K562 (cell line): Measurements from ENCODE around the gene ADGRB2. TPM values are rescaled to one million over a fixed set of nuclear protein-coding genes. Genes with fewer than 3 reads are reported as not detected.

Experiments
- ATAC-seq: fragments of 200-7000 bp; cut with Tn5 transposase; 3 replicates; pipeline ENCODE4 v1.9.1; 2020; ENCODE audit warnings: moderate library complexity
- BruUV-seq: library from RNA; stranded (reverse); fragments of 400-500 nt; replicated peaks from 2 replicates; lab custom pipeline; 2021; lab: Mats Ljungman, UMichigan
- CTCF ChIA-PET: fragments of 300-600 bp; formaldehyde crosslinking; extraction: SDS; loops from one replicate; lab custom pipeline; 2021; ENCODE audit warnings: low intra/inter-chr PET ratio; lab: Yijun Ruan, JAX
- POLR2A ChIA-PET: fragments of 300-600, 350-650 bp; sonication (Branson Sonifier 250); formaldehyde crosslinking; extraction: SDS; loops from one replicate; lab custom pipeline; 2021; ENCODE audit warnings: antibody characterized with exemption, inconsistent platforms; lab: Yijun Ruan, JAX
- DNase-seq, 4 experiments: peaks; one replicate each; pipeline versions ENCODE4 v3.0.0 to v3.0.0-alpha.2; 2011 to 2018; ENCODE audit warnings: low spot score in 3 of 4, mixed read lengths in 3 of 4; ENCODE audit errors: extremely low read depth in 1 of 4
- FAIRE-seq: peaks from 2 replicates; lab custom pipeline; 2011; peaks lifted over from hg19 to GRCh38; lab: Jason Lieb, UNC
- H2AFZ ChIP-seq: 2 replicates; pipeline ENCODE4 v1.6.0; 2011; ENCODE audit warnings: low read depth, low read length, control low read depth, inconsistent platforms
- H3K27ac ChIP-seq: fragments of 200-600 bp; 3 replicates; pipeline ENCODE4 v1.8.0; 2011; ENCODE audit warnings: low read depth, mild to moderate bottlenecking, control low read depth, inconsistent platforms, low read length, moderate library complexity, mixed read lengths; ENCODE audit errors: extremely low read depth
- H3K27me3 ChIP-seq, 2 experiments: fragments of 300-600 bp in 1 of 2; 2 replicates in 1 of 2; 3 replicates in 1 of 2; pipeline versions ENCODE4 v1.6.0 to v1.8.0; 2011; ENCODE audit warnings: inconsistent platforms in 2 of 2, low read length in 2 of 2, mild to moderate bottlenecking in 1 of 2, mixed read lengths in 1 of 2, moderate library complexity in 1 of 2; ENCODE audit not compliant: control insufficient read depth in 2 of 2, insufficient read depth in 2 of 2
- H3K36me3 ChIP-seq: fragments of 300-600 bp; 3 replicates; pipeline ENCODE4 v1.8.0; 2011; ENCODE audit warnings: mild to moderate bottlenecking, low read length, inconsistent platforms; ENCODE audit not compliant: control insufficient read depth, insufficient read depth
- H3K4me1 ChIP-seq, 2 experiments: fragments of 200-600 bp in 1 of 2; replicated peaks in 1 of 2; 2 replicates in 1 of 2; 3 replicates in 1 of 2; pipeline versions ENCODE4 v1.5.1 to v1.8.0; 2011; ENCODE audit warnings: inconsistent platforms in 2 of 2, low read length in 2 of 2, mild to moderate bottlenecking in 1 of 2, mixed read lengths in 1 of 2, moderate library complexity in 1 of 2; ENCODE audit not compliant: control insufficient read depth in 2 of 2, insufficient read depth in 2 of 2
- H3K4me2 ChIP-seq: 2 replicates; pipeline ENCODE4 v1.6.1; 2011; ENCODE audit warnings: low read length, control low read depth, inconsistent platforms, mixed read lengths; ENCODE audit not compliant: insufficient read depth
- H3K4me3 ChIP-seq: fragments of 200-600 bp; sonication (generic), shearing (Covaris generic); 2 replicates; pipeline ENCODE4 v1.5.1; 2016; ENCODE audit warnings: control low read depth, inconsistent platforms
- H3K79me2 ChIP-seq: fragments of 200-600 bp; 3 replicates; pipeline ENCODE4 v1.8.0; 2011; ENCODE audit warnings: low read length, inconsistent platforms; ENCODE audit not compliant: control insufficient read depth, insufficient read depth
- H3K9ac ChIP-seq, 2 experiments: 2 replicates each; pipeline versions ENCODE4 v1.6.0 to v1.6.1; 2011; ENCODE audit warnings: low read depth in 2 of 2, low read length in 2 of 2, control low read depth in 1 of 2, inconsistent platforms in 1 of 2, mild to moderate bottlenecking in 1 of 2, mixed read lengths in 1 of 2; ENCODE audit not compliant: insufficient read depth in 1 of 2
- H3K9me1 ChIP-seq: one replicate; pipeline ENCODE4 v1.6.0; 2011; ENCODE audit warnings: inconsistent platforms, mild to moderate bottlenecking, low read length, moderate library complexity; ENCODE audit not compliant: control insufficient read depth, insufficient read depth
- H3K9me3 ChIP-seq: replicated peaks from 2 replicates; pipeline ENCODE4 v1.5.1; 2011; ENCODE audit warnings: low read depth, low read length, inconsistent platforms; ENCODE audit not compliant: control insufficient read depth, insufficient read depth
- H4K20me1 ChIP-seq: replicated peaks from 2 replicates; pipeline ENCODE4 v1.6.1; 2011; ENCODE audit warnings: low read length, inconsistent platforms, mixed read lengths; ENCODE audit not compliant: control insufficient read depth, insufficient read depth
- MTA2 ChIP-seq: fragments of 450-650 bp; IDR thresholded peaks from 2 replicates; pipeline ENCODE4 v1.6.1; 2016; ENCODE audit warnings: low read depth
- TBL1XR1 ChIP-seq, 2 experiments: IDR thresholded peaks; 2 replicates each; pipeline ENCODE4 v1.6.1; 2012; ENCODE audit warnings: improper control_type of control experiment in 2 of 2, low read length in 2 of 2, mild to moderate bottlenecking in 1 of 2
- whole genome bisulfite sequencing: fragments of 100-300 bp; shearing (Covaris generic); methylation state at CpG from one replicate; pipeline ENCODE4 v1.1.6; 2016; ENCODE audit warnings: low coverage, mixed read lengths; ENCODE audit not compliant: insufficient coverage; ENCODE audit errors: missing lambda C conversion rate; 5-methylcytosine and 5-hydroxymethylcytosine counted together
- in situ Hi-C: fragments of 300-500 bp; cut with MboI; formaldehyde crosslinking; loops from 4 replicates; pipeline ENCODE4 v1.15.0; 2018; ENCODE audit warnings: inconsistent platforms, mixed read lengths
- intact Hi-C: fragments of 100-400 bp; cut with micrococcal nuclease; formaldehyde crosslinking; loops from 2 replicates; pipeline ENCODE4 v1.14.2; 2022
- polyA plus RNA-seq, 8 experiments: library from polyadenylated mRNA; depleted of rRNA in 4 of 8; stranded (reverse) in 5 of 8; unstranded in 3 of 8; fragments of >200 nt; fragmentation: Nextera tagmentation in 2 of 8; fragmentation: Illumina TruSeq in 1 of 8; extraction: Ambion mirVana in 2 of 8; extraction: Trizol in 1 of 8; gene quantifications; 2 replicates each; pipeline versions ENCODE4 v1.2.1 to v1.2.3, GENCODE V29; 2011 to 2014; ENCODE audit warnings: inconsistent platforms in 1 of 8, missing spikeins in 1 of 8
- total RNA-seq, 7 experiments: library from RNA; depleted of rRNA in 6 of 7; stranded (reverse); fragments of >200 nt in 6 of 7; fragmentation: Illumina TruSeq in 2 of 7; extraction: Trizol in 2 of 7; gene quantifications; 2 replicates each; pipeline versions ENCODE4 v1.2.1 to v1.2.3, GENCODE V29; 2011 to 2021; ENCODE audit warnings: low replicate concordance in 1 of 7
- TF ChIP-seq, protein P1 (sequence below): fragments of 450-650 bp; IDR thresholded peaks from 2 replicates; pipeline ENCODE4 v1.6.1; 2016
- TF ChIP-seq, protein P2 (sequence below): fragments of 250-450 bp; sonication (Bioruptor Pico); IDR thresholded peaks from 2 replicates; pipeline ENCODE4 v1.8.0; 2022; ENCODE audit warnings: inconsistent platforms, mild to moderate bottlenecking, moderate library complexity, borderline replicate concordance

ADGRB2 gene
- total and polyA plus RNA-seq, 9 of the 15 experiments (the other 6 are each of a cell fraction or from before 2014, with no cell fraction given) = 0.04 to 0.23 (median 0.20) TPM; not detected in 2

DNA sequence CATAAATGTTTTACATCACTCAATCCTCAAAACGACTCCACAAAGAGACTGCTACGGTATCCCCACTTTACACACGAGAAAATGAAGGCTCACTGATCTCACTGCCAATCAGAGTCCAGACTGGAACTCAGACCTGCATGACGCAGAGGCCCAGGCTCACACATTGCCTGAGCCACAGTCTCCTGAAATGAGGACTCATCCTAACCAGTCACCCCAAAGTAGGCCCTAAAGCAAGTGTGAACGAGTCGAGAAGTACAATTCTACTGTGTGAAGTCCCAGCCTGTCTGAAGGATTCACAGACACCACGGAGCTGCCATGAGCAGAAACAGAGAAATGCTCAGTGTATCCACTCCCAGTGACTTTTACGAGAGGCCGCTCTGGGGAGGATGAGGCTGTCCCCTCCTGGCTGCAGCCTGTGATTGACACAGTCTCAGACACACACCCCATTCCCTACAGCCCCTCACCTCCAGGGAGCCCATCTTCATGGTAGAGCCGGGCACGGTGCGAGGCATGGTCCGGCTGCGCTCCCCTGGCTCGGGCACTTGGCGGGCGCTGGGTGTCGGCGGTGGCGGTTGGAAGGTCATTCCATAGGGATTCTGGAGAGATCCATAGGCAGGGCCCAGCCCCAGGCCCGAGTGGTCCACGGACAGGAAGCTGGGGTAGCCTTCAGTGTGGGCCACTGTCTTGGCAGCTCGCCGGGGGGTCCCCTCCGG, 33.6 kb downstream of the ADGRB2 start:
- Histone ChIP-seq H3K4me2 (no peak overlapping the region), H3K36me3 (no peaks in the 10 kb centered on the region), H3K79me2 (no peaks in the 10 kb centered on the region), H3K9me1 (no peaks in the 10 kb centered on the region), H3K27ac (no peak overlapping the region), H2AFZ (no peak overlapping the region), H3K9ac (no peak overlapping the region), H3K27me3 (peaks cover 77 to 95% of the 10 kb centered on the region in 2 experiments), H4K20me1 (peaks cover 25% of the 10 kb centered on the region), H3K4me1 (peaks cover 0 to 28% of the 10 kb centered on the region in 2 experiments; a peak in 1 of 5 replicates), H3K4me3 (no peak overlapping the region), H3K9me3 (no peaks in the 10 kb centered on the region)
- TF ChIP-seq, protein P1, sequence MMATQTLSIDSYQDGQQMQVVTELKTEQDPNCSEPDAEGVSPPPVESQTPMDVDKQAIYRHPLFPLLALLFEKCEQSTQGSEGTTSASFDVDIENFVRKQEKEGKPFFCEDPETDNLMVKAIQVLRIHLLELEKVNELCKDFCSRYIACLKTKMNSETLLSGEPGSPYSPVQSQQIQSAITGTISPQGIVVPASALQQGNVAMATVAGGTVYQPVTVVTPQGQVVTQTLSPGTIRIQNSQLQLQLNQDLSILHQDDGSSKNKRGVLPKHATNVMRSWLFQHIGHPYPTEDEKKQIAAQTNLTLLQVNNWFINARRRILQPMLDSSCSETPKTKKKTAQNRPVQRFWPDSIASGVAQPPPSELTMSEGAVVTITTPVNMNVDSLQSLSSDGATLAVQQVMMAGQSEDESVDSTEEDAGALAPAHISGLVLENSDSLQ = 0 out of 2 replicates have a peak, but pooled peaks have one; percentile 7
- TF ChIP-seq MTA2 = no peak
- ATAC-seq (peak; percentile 22; the same call in 2 of the 3 replicates), FAIRE-seq (peak; percentile 37), DNase-seq (no peak)
- 3% methylated on average over 24 of the region's 25 CpGs for WGBS
- CTCF ChIA-PET = no interaction called here
- POLR2A ChIA-PET = no interaction called here
- intact Hi-C loops (no loop called here), in situ Hi-C loops (no loop called here)
- no TSS peak for BruUV-seq

DNA sequence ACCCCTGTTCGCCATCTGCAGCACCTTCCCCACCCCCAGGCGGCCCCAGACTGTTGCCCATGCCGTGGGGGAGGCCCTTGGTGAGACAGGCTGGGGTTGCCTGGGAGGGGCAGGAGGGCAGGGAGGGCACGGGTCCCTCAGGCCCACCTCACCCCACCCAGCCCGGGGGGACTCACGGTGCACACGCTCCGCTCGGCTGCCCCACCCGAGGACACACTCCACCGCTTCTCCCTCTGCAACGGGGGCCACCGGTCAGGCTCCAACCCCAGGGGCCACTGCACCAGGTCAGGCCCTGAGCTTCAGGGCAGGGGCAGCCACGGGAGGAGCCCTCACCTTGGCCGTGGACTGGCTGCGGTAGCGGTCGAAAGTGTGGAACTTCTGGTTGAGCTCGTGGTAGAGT, 36.3 kb downstream of the ADGRB2 start:
- POLR2A ChIA-PET = interaction anchor here (2.6 kb wide), 1 partner anchor 11 kb away, joined by 11 read pairs; no protein-coding TSS in a partner anchor
- WGBS = 2% methylated on average over 19 of the region's 19 CpGs

More for the DNA sequence above, 36.3 kb downstream of the ADGRB2 start:
- DNase-seq (no peak), ATAC-seq (no peak), FAIRE-seq (no peak)
- TF ChIP-seq, protein P2, sequence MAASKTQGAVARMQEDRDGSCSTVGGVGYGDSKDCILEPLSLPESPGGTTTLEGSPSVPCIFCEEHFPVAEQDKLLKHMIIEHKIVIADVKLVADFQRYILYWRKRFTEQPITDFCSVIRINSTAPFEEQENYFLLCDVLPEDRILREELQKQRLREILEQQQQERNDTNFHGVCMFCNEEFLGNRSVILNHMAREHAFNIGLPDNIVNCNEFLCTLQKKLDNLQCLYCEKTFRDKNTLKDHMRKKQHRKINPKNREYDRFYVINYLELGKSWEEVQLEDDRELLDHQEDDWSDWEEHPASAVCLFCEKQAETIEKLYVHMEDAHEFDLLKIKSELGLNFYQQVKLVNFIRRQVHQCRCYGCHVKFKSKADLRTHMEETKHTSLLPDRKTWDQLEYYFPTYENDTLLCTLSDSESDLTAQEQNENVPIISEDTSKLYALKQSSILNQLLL (CRISPR knock-in tag) = no peak
- TF ChIP-seq TBL1XR1 (IDR thresholded peaks at IDR 0.05; ENCODE audit: low read length in 2 of 2) = no peak
- peaks cover 35% of the 10 kb centered on the region for H4K20me1 ChIP-seq
- no peak overlapping the region for H3K9ac ChIP-seq
- H3K27me3 ChIP-seq = peaks cover 62 to 86% of the 10 kb centered on the region in 2 experiments
- no peaks in the 10 kb centered on the region for H3K9me1 ChIP-seq
- peaks cover 0 to 26% of the 10 kb centered on the region in 2 experiments; a peak in 1 of 5 replicates for H3K4me1 ChIP-seq
- H3K36me3 ChIP-seq = no peaks in the 10 kb centered on the region
- in situ Hi-C loops (no loop called here), intact Hi-C loops (no loop called here)
- H3K79me2 ChIP-seq = no peaks in the 10 kb centered on the region
- no peak overlapping the region for H3K27ac ChIP-seq
- CTCF ChIA-PET = no interaction called here
- H3K4me2 ChIP-seq = no peak overlapping the region
- no peaks in the 10 kb centered on the region for H3K9me3 ChIP-seq
- no peak overlapping the region for H2AFZ ChIP-seq
- no TSS peak for BruUV-seq
- H3K4me3 ChIP-seq = no peak overlapping the region
